Measurements from ENCODE around the gene ERMARD.

The ERMARD gene

GRCh38 chr6:169803271-169803811 is 51.9 kb downstream of the ERMARD start:
- no peak overlapping the region for H3K18ac ChIP-seq (ENCODE audit: low read length)
- no peak overlapping the region for H3K27ac ChIP-seq (ENCODE audit: low read depth, low read length)
- no peak overlapping the region for H2BK120ac ChIP-seq (ENCODE audit: low read depth, low read length)
- no peak overlapping the region for H3K4ac ChIP-seq (ENCODE audit: low read depth, low read length)
- H3K4me3 ChIP-seq (ENCODE audit: low read length), result no peak overlapping the region
- H2BK5ac ChIP-seq (ENCODE audit: low read length), result no peak overlapping the region
- no peaks in the 10 kb centered on the region for H3K36me3 ChIP-seq (ENCODE audit: control insufficient read depth, insufficient read depth, low read length)
- no peaks in the 10 kb centered on the region for H3K79me1 ChIP-seq (ENCODE audit: low read length)
- no peak overlapping the region for H3K56ac ChIP-seq (ENCODE audit: low read length)
- no peak for DNase-seq
- peaks cover 3% of the 10 kb centered on the region for H3K4me1 ChIP-seq (ENCODE audit: control insufficient read depth, low read depth, low read length)
- no CpG with 5 or more reads among the region's 7 CpGs for WGBS (ENCODE audit: extremely low coverage, insufficient coverage, low lambda C conversion rate)
- H2AK5ac ChIP-seq (ENCODE audit: low read length), result no peak overlapping the region
- H4K8ac ChIP-seq (ENCODE audit: low read depth, low read length), result no peak overlapping the region
- peaks cover 1% of the 10 kb centered on the region for H3K27me3 ChIP-seq (ENCODE audit: insufficient read depth, low read length, poor library complexity)
- H3K9ac ChIP-seq (ENCODE audit: low read length), result no peak overlapping the region
- no peak overlapping the region for H3K4me2 ChIP-seq (ENCODE audit: low read length)
- H3K79me2 ChIP-seq (ENCODE audit: control insufficient read depth, insufficient read depth, low read length), result no peaks in the 10 kb centered on the region
- H2BK15ac ChIP-seq (replicated peaks; ENCODE audit: low read depth), result no peak overlapping the region
- no peak overlapping the region for H4K5ac ChIP-seq (ENCODE audit: low read length)
- no peak overlapping the region for H3K23ac ChIP-seq (ENCODE audit: low read length)

GRCh38 chr6:169803816-169804340 is 52.5 kb downstream of the ERMARD start:
- Histone ChIP-seq H3K27ac (ENCODE audit: low read depth, low read length) (no peak overlapping the region), H3K4me1 (ENCODE audit: control insufficient read depth, low read depth, low read length) (peaks cover 3% of the 10 kb centered on the region), H2AK5ac (ENCODE audit: low read length) (no peak overlapping the region), H3K4me2 (ENCODE audit: low read length) (no peak overlapping the region), H2BK15ac (replicated peaks; ENCODE audit: low read depth) (no peak overlapping the region), H4K8ac (ENCODE audit: low read depth, low read length) (no peak overlapping the region), H3K27me3 (ENCODE audit: insufficient read depth, low read length, poor library complexity) (peaks cover 1% of the 10 kb centered on the region), H3K79me1 (ENCODE audit: low read length) (no peaks in the 10 kb centered on the region), H4K5ac (ENCODE audit: low read length) (no peak overlapping the region), H3K56ac (ENCODE audit: low read length) (no peak overlapping the region), H3K79me2 (ENCODE audit: control insufficient read depth, insufficient read depth, low read length) (no peaks in the 10 kb centered on the region), H3K9ac (ENCODE audit: low read length) (no peak overlapping the region), H2BK5ac (ENCODE audit: low read length) (no peak overlapping the region), H3K36me3 (ENCODE audit: control insufficient read depth, insufficient read depth, low read length) (no peaks in the 10 kb centered on the region), H3K4ac (ENCODE audit: low read depth, low read length) (no peak overlapping the region), H3K23ac (ENCODE audit: low read length) (no peak overlapping the region), H2BK120ac (ENCODE audit: low read depth, low read length) (no peak overlapping the region), H3K18ac (ENCODE audit: low read length) (no peak overlapping the region), H3K4me3 (ENCODE audit: low read length) (no peak overlapping the region)
- no peak for DNase-seq
- no CpG with 5 or more reads among the region's 3 CpGs for WGBS (ENCODE audit: extremely low coverage, insufficient coverage, low lambda C conversion rate)

- Histone ChIP-seq H3K4ac (ENCODE audit: low read depth, low read length) (no peak overlapping the region), H2AK5ac (ENCODE audit: low read length) (no peak overlapping the region), H3K27ac (ENCODE audit: low read depth, low read length) (no peak overlapping the region), H3K4me1 (ENCODE audit: control insufficient read depth, low read depth, low read length) (peaks cover 3% of the 10 kb centered on the region), H4K5ac (ENCODE audit: low read length) (no peak overlapping the region), H2BK120ac (ENCODE audit: low read depth, low read length) (no peak overlapping the region), H3K36me3 (ENCODE audit: control insufficient read depth, insufficient read depth, low read length) (no peaks in the 10 kb centered on the region), H3K9ac (ENCODE audit: low read length) (no peak overlapping the region), H2BK15ac (replicated peaks; ENCODE audit: low read depth) (no peak overlapping the region), H2BK5ac (ENCODE audit: low read length) (no peak overlapping the region), H3K4me3 (ENCODE audit: low read length) (no peak overlapping the region), H3K4me2 (ENCODE audit: low read length) (no peak overlapping the region), H4K8ac (ENCODE audit: low read depth, low read length) (no peak overlapping the region), H3K23ac (ENCODE audit: low read length) (no peak overlapping the region), H3K18ac (ENCODE audit: low read length) (no peak overlapping the region), H3K56ac (ENCODE audit: low read length) (no peak overlapping the region), H3K79me2 (ENCODE audit: control insufficient read depth, insufficient read depth, low read length) (no peaks in the 10 kb centered on the region), H3K27me3 (ENCODE audit: insufficient read depth, low read length, poor library complexity) (peaks cover 1% of the 10 kb centered on the region), H3K79me1 (ENCODE audit: low read length) (no peaks in the 10 kb centered on the region)
- DNase-seq, result peak; percentile 63
Measured at GRCh38 chr6:169804427-169804826, 53.0 kb downstream of the ERMARD start.

- no peak overlapping the region for H4K5ac ChIP-seq (ENCODE audit: low read length)
- H2BK15ac ChIP-seq (replicated peaks; ENCODE audit: low read depth), result no peak overlapping the region
- H2BK120ac ChIP-seq (ENCODE audit: low read depth, low read length), result no peak overlapping the region
- H3K4me2 ChIP-seq (ENCODE audit: low read length), result no peak overlapping the region
- H3K79me2 ChIP-seq (ENCODE audit: control insufficient read depth, insufficient read depth, low read length), result no peaks in the 10 kb centered on the region
- no peak for DNase-seq
- no peak overlapping the region for H2BK5ac ChIP-seq (ENCODE audit: low read length)
- no peak overlapping the region for H3K18ac ChIP-seq (ENCODE audit: low read length)
- H3K27me3 ChIP-seq (ENCODE audit: insufficient read depth, low read length, poor library complexity), result peaks cover 1% of the 10 kb centered on the region
- no peak overlapping the region for H3K4ac ChIP-seq (ENCODE audit: low read depth, low read length)
- H2AK5ac ChIP-seq (ENCODE audit: low read length), result no peak overlapping the region
- no CpG with 5 or more reads among the region's 7 CpGs for WGBS (ENCODE audit: extremely low coverage, insufficient coverage, low lambda C conversion rate)
- no peak overlapping the region for H3K9ac ChIP-seq (ENCODE audit: low read length)
- H3K23ac ChIP-seq (ENCODE audit: low read length), result no peak overlapping the region
- no peak overlapping the region for H3K56ac ChIP-seq (ENCODE audit: low read length)
- no peak overlapping the region for H3K4me3 ChIP-seq (ENCODE audit: low read length)
- H3K27ac ChIP-seq (ENCODE audit: low read depth, low read length), result no peak overlapping the region
- H4K8ac ChIP-seq (ENCODE audit: low read depth, low read length), result no peak overlapping the region
- H3K36me3 ChIP-seq (ENCODE audit: control insufficient read depth, insufficient read depth, low read length), result no peaks in the 10 kb centered on the region
- H3K79me1 ChIP-seq (ENCODE audit: low read length), result no peaks in the 10 kb centered on the region
- H3K4me1 ChIP-seq (ENCODE audit: control insufficient read depth, low read depth, low read length), result peaks cover 3% of the 10 kb centered on the region
Measured at GRCh38 chr6:169805242-169805838, 53.9 kb downstream of the ERMARD start.

- no CpG with 5 or more reads among the region's 1 CpG for WGBS (ENCODE audit: extremely low coverage, insufficient coverage, low lambda C conversion rate)
- Histone ChIP-seq H3K23ac (ENCODE audit: low read length) (no peak overlapping the region), H2BK120ac (ENCODE audit: low read depth, low read length) (no peak overlapping the region), H4K5ac (ENCODE audit: low read length) (no peak overlapping the region), H3K56ac (ENCODE audit: low read length) (no peak overlapping the region), H4K8ac (ENCODE audit: low read depth, low read length) (no peak overlapping the region), H3K27me3 (ENCODE audit: insufficient read depth, low read length, poor library complexity) (peaks cover 1% of the 10 kb centered on the region), H3K9ac (ENCODE audit: low read length) (no peak overlapping the region), H3K4me2 (ENCODE audit: low read length) (no peak overlapping the region), H2BK5ac (ENCODE audit: low read length) (no peak overlapping the region), H3K79me1 (ENCODE audit: low read length) (no peaks in the 10 kb centered on the region), H2AK5ac (ENCODE audit: low read length) (no peak overlapping the region), H3K36me3 (ENCODE audit: control insufficient read depth, insufficient read depth, low read length) (no peaks in the 10 kb centered on the region), H2BK15ac (replicated peaks; ENCODE audit: low read depth) (no peak overlapping the region), H3K4me3 (ENCODE audit: low read length) (no peak overlapping the region), H3K4me1 (ENCODE audit: control insufficient read depth, low read depth, low read length) (no peaks in the 10 kb centered on the region), H3K4ac (ENCODE audit: low read depth, low read length) (no peak overlapping the region), H3K18ac (ENCODE audit: low read length) (no peak overlapping the region), H3K27ac (ENCODE audit: low read depth, low read length) (no peak overlapping the region), H3K79me2 (ENCODE audit: control insufficient read depth, insufficient read depth, low read length) (no peaks in the 10 kb centered on the region)
- no peak for DNase-seq
Measured at GRCh38 chr6:169806701-169807100, 55.3 kb downstream of the ERMARD start.

GRCh38 chr6:169807229-169807628 is 55.8 kb downstream of the ERMARD start:
- Histone ChIP-seq H3K23ac (ENCODE audit: low read length) (no peak overlapping the region), H3K4me2 (ENCODE audit: low read length) (no peak overlapping the region), H2BK5ac (ENCODE audit: low read length) (no peak overlapping the region), H3K36me3 (ENCODE audit: control insufficient read depth, insufficient read depth, low read length) (no peaks in the 10 kb centered on the region), H4K8ac (ENCODE audit: low read depth, low read length) (no peak overlapping the region), H3K9ac (ENCODE audit: low read length) (no peak overlapping the region), H3K27me3 (ENCODE audit: insufficient read depth, low read length, poor library complexity) (peaks cover 1% of the 10 kb centered on the region), H4K5ac (ENCODE audit: low read length) (no peak overlapping the region), H3K79me1 (ENCODE audit: low read length) (no peaks in the 10 kb centered on the region), H3K4ac (ENCODE audit: low read depth, low read length) (no peak overlapping the region), H3K4me1 (ENCODE audit: control insufficient read depth, low read depth, low read length) (no peaks in the 10 kb centered on the region), H3K56ac (ENCODE audit: low read length) (no peak overlapping the region), H2BK120ac (ENCODE audit: low read depth, low read length) (no peak overlapping the region), H3K4me3 (ENCODE audit: low read length) (no peak overlapping the region), H3K79me2 (ENCODE audit: control insufficient read depth, insufficient read depth, low read length) (no peaks in the 10 kb centered on the region), H3K27ac (ENCODE audit: low read depth, low read length) (no peak overlapping the region), H2BK15ac (replicated peaks; ENCODE audit: low read depth) (no peak overlapping the region), H3K18ac (ENCODE audit: low read length) (no peak overlapping the region), H2AK5ac (ENCODE audit: low read length) (no peak overlapping the region)
- DNase-seq, result no peak
- no CpG with 5 or more reads among the region's 1 CpG for whole genome bisulfite sequencing (ENCODE audit: extremely low coverage, insufficient coverage, low lambda C conversion rate)
